Colonic mucosa (tissue), 4 donors: ENCODE measurements around the gene NFIA. TPM values are rescaled to one million over a fixed set of nuclear protein-coding genes. Genes with fewer than 3 reads are reported as not detected.
A peak's percentile ranks its signal among the peaks of the same experiment; 100 is the strongest.
"Not testable (repeated sequence)": the region's sequence is repeated elsewhere in the genome, so short reads cannot be mapped to it uniquely, and the experiment has no call there.

ENCODE experiments used
- DNase-seq: peaks from one replicate; pipeline ENCODE4 v3.0.0-alpha.2; 2020
- H3K27ac ChIP-seq: fragments of 200-600 bp; one replicate; pipeline ENCODE4 v1.8.0; 2021
- H3K27me3 ChIP-seq: fragments of 200-600 bp; one replicate; pipeline ENCODE4 v1.8.0; 2021
- H3K36me3 ChIP-seq: fragments of 200-600 bp; one replicate; pipeline ENCODE4 v1.8.0; 2021
- H3K4me1 ChIP-seq: fragments of 200-600 bp; one replicate; pipeline ENCODE4 v1.8.0; 2021; ENCODE audit warnings: mild to moderate bottlenecking
- H3K4me3 ChIP-seq: fragments of 200-600 bp; one replicate; pipeline ENCODE4 v1.8.0; 2021
- H3K9ac ChIP-seq, 2 donors: one replicate each; pipeline ENCODE4 v1.7.0; 2013; ENCODE audit warnings: control low read depth in 2 of 2, low read depth in 2 of 2, low read length in 2 of 2
- H3K9me3 ChIP-seq: fragments of 200-600 bp; one replicate; pipeline ENCODE4 v1.8.0; 2021
- intact Hi-C: fragments of 100-400 bp; cut with DNase I; formaldehyde crosslinking; loops from one replicate; pipeline ENCODE4 v1.14.1; 2022
- total RNA-seq, 2 donors: library from RNA; stranded (reverse); fragmentation: NEBNext Ultra II Directional in 1 of 2; extraction: Animal tissue kit (Norgen Biotek cat#: 25700) in 1 of 2; gene quantifications; one replicate each; pipeline ENCODE4 v1.2.1, GENCODE V29; 2021
- TF ChIP-seq, protein P1 (sequence below): fragments of 200-600 bp; IDR thresholded peaks from one replicate; pipeline ENCODE4 v1.8.0; 2022; ENCODE audit warnings: antibody characterized with exemption, mild to moderate bottlenecking
- donor health status: healthy.
- donor health status: DM: no; HTN: no; CAD: no.
- donor health status: DM: no; HTN: no; CAD: no.

NFIA gene
- total RNA-seq, 2 donors from 2014 or later, result 36.0 to 44.2 TPM

DNA sequence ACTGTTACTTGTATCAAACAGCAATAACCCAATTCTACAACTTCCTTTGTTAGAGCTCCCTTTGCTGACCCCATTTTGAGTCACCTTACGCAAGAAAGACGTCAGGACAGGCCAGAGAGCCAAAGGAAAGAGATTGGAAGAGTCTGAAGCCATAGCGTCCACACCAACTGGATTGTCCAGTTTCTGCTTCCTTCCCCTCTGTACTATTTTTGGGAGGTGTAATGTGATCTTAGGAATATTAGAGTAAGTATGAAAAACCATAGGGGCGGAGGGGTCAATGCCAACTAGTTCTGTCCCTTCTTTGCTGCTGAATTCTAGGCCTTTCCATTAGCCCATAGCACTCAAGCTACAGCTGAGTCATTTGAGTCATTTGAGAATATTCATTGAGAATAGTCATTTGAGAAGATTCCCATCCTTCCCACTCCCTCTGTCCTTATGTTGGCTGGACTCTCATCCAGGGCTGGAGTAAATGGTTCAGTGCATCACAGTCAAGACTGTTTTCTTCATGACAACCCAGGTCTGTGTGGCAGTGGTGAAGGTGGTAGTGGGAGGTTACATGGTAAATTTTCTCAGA lies 14.8 kb upstream of the NFIA start:
- no peak for DNase-seq
- intact Hi-C loops, result no loop called here

DNA sequence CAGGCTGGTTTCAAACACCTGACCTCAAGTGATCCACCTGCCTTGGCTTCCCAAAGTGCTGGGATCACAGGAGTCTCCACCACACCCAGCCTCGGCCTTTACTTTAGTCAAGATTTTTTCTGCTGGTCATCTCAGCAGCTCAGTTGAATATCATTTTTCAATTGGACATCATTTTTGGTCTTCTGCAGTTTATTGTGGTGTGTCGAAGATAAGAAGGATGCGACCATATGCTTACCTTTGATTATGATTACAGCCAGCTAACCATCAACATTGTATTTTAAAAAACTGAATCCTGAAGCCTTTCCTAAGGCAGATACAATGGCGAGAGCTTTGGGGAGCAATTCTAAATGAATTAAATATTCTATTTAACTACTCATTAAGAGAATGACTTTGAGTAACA lies 12.3 kb upstream of the NFIA start:
- Histone ChIP-seq H3K9me3 (no peaks in the 10 kb centered on the region), H3K27me3 (no peaks in the 10 kb centered on the region), H3K4me3 (no peak overlapping the region), H3K36me3 (no peaks in the 10 kb centered on the region), H3K27ac (no peak overlapping the region), H3K4me1 (no peaks in the 10 kb centered on the region), H3K9ac (no peak overlapping the region)
- no peak for DNase-seq
- TF ChIP-seq, protein P1, sequence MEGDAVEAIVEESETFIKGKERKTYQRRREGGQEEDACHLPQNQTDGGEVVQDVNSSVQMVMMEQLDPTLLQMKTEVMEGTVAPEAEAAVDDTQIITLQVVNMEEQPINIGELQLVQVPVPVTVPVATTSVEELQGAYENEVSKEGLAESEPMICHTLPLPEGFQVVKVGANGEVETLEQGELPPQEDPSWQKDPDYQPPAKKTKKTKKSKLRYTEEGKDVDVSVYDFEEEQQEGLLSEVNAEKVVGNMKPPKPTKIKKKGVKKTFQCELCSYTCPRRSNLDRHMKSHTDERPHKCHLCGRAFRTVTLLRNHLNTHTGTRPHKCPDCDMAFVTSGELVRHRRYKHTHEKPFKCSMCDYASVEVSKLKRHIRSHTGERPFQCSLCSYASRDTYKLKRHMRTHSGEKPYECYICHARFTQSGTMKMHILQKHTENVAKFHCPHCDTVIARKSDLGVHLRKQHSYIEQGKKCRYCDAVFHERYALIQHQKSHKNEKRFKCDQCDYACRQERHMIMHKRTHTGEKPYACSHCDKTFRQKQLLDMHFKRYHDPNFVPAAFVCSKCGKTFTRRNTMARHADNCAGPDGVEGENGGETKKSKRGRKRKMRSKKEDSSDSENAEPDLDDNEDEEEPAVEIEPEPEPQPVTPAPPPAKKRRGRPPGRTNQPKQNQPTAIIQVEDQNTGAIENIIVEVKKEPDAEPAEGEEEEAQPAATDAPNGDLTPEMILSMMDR, result no peak
- intact Hi-C loops, result no loop called here

More for the DNA sequence above, 14.8 kb upstream of the NFIA start:
- Histone ChIP-seq H3K36me3 (no peaks in the 10 kb centered on the region), H3K27me3 (no peaks in the 10 kb centered on the region), H3K27ac (no peak overlapping the region), H3K4me3 (no peak overlapping the region), H3K9me3 (no peaks in the 10 kb centered on the region), H3K9ac (no peak overlapping the region), H3K4me1 (no peaks in the 10 kb centered on the region)
- TF ChIP-seq, protein P1, result no peak

DNA sequence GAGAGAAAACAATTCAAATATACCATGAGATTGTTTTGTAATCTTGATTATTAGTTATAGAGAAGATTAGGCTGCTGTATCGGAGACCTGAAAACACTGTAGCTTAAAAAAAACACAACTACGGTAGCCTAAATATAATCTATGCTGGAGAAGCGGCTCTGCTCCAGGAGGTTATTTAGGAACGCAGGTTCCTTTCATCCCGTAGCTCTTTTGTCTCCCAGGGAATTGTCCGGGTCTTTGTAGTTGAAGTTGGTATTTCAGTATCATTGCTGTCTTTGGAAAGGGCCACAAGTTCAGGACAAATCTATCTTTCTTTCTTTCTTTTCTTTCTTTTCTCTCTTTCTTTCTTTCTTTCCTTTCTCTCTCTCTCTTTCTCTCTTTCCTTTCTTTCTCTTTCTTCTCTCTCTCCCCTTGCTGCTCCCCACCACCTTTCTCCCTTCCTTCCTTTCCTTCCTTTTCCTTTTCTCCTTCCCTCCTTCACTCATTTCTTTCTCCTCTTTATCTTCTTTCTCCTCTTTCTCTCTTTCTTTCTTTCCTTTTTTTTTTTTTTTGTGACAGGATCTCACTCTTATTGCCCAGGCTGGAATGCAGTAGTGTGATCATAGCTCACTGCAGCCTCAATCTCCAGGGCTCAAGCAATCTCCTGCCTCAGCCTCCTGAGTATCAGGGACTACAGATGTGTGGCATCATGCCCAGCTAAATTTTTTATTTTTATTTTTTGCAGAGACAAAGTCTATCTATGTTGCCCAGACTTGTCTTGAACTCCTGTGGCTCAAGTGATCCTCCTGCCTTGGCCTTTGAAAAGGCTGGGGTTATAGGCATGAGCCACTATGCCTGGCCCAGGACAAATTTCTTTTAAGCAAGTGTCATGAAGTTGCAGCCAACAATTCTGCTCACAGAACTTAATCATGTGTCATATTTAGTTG lies 10.9 kb upstream of the NFIA start:
- Histone ChIP-seq H3K9me3 (no peaks in the 10 kb centered on the region), H3K27ac (no peak overlapping the region), H3K36me3 (no peaks in the 10 kb centered on the region), H3K27me3 (no peaks in the 10 kb centered on the region), H3K4me1 (no peaks in the 10 kb centered on the region), H3K4me3 (no peak overlapping the region), H3K9ac (no peak overlapping the region)
- TF ChIP-seq, protein P1, result no peak
- intact Hi-C loops, result no loop called here
- no peak for DNase-seq

DNA sequence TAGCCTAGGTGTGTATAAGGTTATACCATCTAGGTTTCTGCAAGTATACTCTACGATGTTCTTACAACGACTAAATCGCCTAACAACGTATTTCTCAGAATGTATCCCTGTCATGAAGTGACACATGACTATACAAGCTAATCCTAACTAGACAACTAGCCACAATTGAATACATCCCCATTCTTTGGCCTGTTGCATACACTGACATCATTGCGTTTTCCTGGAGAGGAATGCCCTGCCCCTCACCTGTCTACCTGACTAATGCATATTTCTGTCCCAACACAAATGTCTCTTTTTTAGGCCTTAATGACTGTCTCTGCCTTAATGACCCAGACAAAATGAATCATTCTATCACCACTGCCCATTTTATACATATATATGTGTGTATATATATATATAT lies 8.5 kb upstream of the NFIA start:
- intact Hi-C loops, result no loop called here
- Histone ChIP-seq H3K4me1 (no peaks in the 10 kb centered on the region), H3K27me3 (no peaks in the 10 kb centered on the region), H3K4me3 (no peak overlapping the region), H3K36me3 (no peaks in the 10 kb centered on the region), H3K9ac (no peak overlapping the region), H3K9me3 (no peaks in the 10 kb centered on the region), H3K27ac (no peak overlapping the region)
- TF ChIP-seq, protein P1, result no peak
- DNase-seq, result no peak

DNA sequence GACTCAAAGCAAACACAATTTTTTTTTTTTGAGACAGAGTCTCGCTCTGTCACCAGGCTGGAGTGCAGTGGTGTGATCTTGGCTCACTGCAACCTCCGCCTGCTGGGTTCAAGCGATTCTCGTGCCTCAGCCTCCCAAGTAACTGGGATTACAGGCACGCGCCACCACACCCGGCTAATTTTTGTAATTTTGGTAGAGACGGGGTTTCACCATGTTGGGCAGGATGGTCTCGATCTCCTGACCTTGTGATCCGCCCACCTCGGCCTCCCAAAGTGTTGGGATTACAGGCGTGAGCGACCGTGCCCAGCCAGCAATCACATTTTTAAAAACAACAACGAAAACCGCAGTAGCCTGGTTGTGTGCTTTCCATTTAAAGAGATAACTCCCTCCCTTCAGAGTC lies 6.5 kb upstream of the NFIA start:
- Histone ChIP-seq H3K4me1 (peaks cover 13% of the 10 kb centered on the region), H3K9ac (peak overlapping the region in 1 of 2 donors; percentile 82), H3K27ac (peak overlapping the region; percentile 79)
- H3K4me3 ChIP-seq, intact Hi-C loops, H3K27me3 ChIP-seq, DNase-seq, H3K9me3 ChIP-seq, H3K36me3 ChIP-seq: not testable (repeated sequence)
